ENCODE results near the gene SMYD3.

Gene SMYD3

GRCh38 chr1:245871915-245872314 is 635.2 kb downstream of the SMYD3 start:
- H3K9me3 ChIP-seq (replicated peaks; ENCODE audit: insufficient read depth, low read length), result no peaks in the 10 kb centered on the region
- no peak for DNase-seq
- no peaks in the 10 kb centered on the region for H3F3A ChIP-seq (ENCODE audit: insufficient read depth, low read length)
- H3K9me2 ChIP-seq (replicated peaks; ENCODE audit: insufficient read depth, low read length), result no peaks in the 10 kb centered on the region
- H3K9ac ChIP-seq (ENCODE audit: low read length), result no peak overlapping the region
- no peaks in the 10 kb centered on the region for H3K4me1 ChIP-seq (ENCODE audit: low read length)
- H3K27ac ChIP-seq (ENCODE audit: low read length), result no peak overlapping the region
- H3K27me3 ChIP-seq (replicated peaks; ENCODE audit: insufficient read depth, low read length), result no peaks in the 10 kb centered on the region
- TF ChIP-seq CTCF (IDR thresholded peaks at IDR 0.05; ENCODE audit: low read length) (no peak), EZH2phosphoT487 (IDR thresholded peaks at IDR 0.05; ENCODE audit: low read length) (no peak), EZH2 (optimal IDR thresholded peaks at IDR 0.05; ENCODE audit: low read depth, low read length) (no peak)
- no peak overlapping the region for H3K4me2 ChIP-seq (ENCODE audit: low read depth, low read length)
- H4K20me1 ChIP-seq (ENCODE audit: insufficient read depth, low read length), result no peaks in the 10 kb centered on the region
- no peaks in the 10 kb centered on the region for H3K36me3 ChIP-seq (replicated peaks; ENCODE audit: insufficient read depth, low read length)
- H2AFZ ChIP-seq (ENCODE audit: low read length), result no peak overlapping the region
- no peak overlapping the region for H3K4me3 ChIP-seq (ENCODE audit: low read length)
- H3K79me2 ChIP-seq (ENCODE audit: low read length), result no peaks in the 10 kb centered on the region

GRCh38 chr1:245871191-245871590 is 635.9 kb downstream of the SMYD3 start:
- H3K4me1 ChIP-seq (ENCODE audit: low read length), result no peaks in the 10 kb centered on the region
- TF ChIP-seq EZH2phosphoT487 (IDR thresholded peaks at IDR 0.05; ENCODE audit: low read length) (no peak), EZH2 (optimal IDR thresholded peaks at IDR 0.05; ENCODE audit: low read depth, low read length) (no peak), CTCF (IDR thresholded peaks at IDR 0.05; ENCODE audit: low read length) (no peak)
- H3K9me2 ChIP-seq (replicated peaks; ENCODE audit: insufficient read depth, low read length), result no peaks in the 10 kb centered on the region
- no peaks in the 10 kb centered on the region for H3K79me2 ChIP-seq (ENCODE audit: low read length)
- H3K27ac ChIP-seq (ENCODE audit: low read length), result no peak overlapping the region
- H2AFZ ChIP-seq (ENCODE audit: low read length), result no peak overlapping the region
- no peak overlapping the region for H3K4me3 ChIP-seq (ENCODE audit: low read length)
- H3K27me3 ChIP-seq (replicated peaks; ENCODE audit: insufficient read depth, low read length), result no peaks in the 10 kb centered on the region
- DNase-seq, result no peak
- H4K20me1 ChIP-seq (ENCODE audit: insufficient read depth, low read length), result no peaks in the 10 kb centered on the region
- no peak overlapping the region for H3K4me2 ChIP-seq (ENCODE audit: low read depth, low read length)
- no peaks in the 10 kb centered on the region for H3K36me3 ChIP-seq (replicated peaks; ENCODE audit: insufficient read depth, low read length)
- no peak overlapping the region for H3K9ac ChIP-seq (ENCODE audit: low read length)
- H3K9me3 ChIP-seq (replicated peaks; ENCODE audit: insufficient read depth, low read length), result no peaks in the 10 kb centered on the region
- H3F3A ChIP-seq (ENCODE audit: insufficient read depth, low read length), result no peaks in the 10 kb centered on the region

- Histone ChIP-seq H3K9me2 (replicated peaks; ENCODE audit: insufficient read depth, low read length) (no peaks in the 10 kb centered on the region), H4K20me1 (ENCODE audit: insufficient read depth, low read length) (no peaks in the 10 kb centered on the region), H3K9ac (ENCODE audit: low read length) (no peak overlapping the region), H3K4me1 (ENCODE audit: low read length) (no peaks in the 10 kb centered on the region), H3K27me3 (replicated peaks; ENCODE audit: insufficient read depth, low read length) (no peaks in the 10 kb centered on the region), H3K27ac (ENCODE audit: low read length) (no peak overlapping the region), H3K9me3 (replicated peaks; ENCODE audit: insufficient read depth, low read length) (no peaks in the 10 kb centered on the region), H3K4me2 (ENCODE audit: low read depth, low read length) (no peak overlapping the region), H3K36me3 (replicated peaks; ENCODE audit: insufficient read depth, low read length) (no peaks in the 10 kb centered on the region), H3F3A (ENCODE audit: insufficient read depth, low read length) (no peaks in the 10 kb centered on the region), H3K79me2 (ENCODE audit: low read length) (no peaks in the 10 kb centered on the region), H2AFZ (ENCODE audit: low read length) (no peak overlapping the region), H3K4me3 (ENCODE audit: low read length) (no peak overlapping the region)
- TF ChIP-seq CTCF (IDR thresholded peaks at IDR 0.05; ENCODE audit: low read length) (no peak), EZH2phosphoT487 (IDR thresholded peaks at IDR 0.05; ENCODE audit: low read length) (no peak), EZH2 (optimal IDR thresholded peaks at IDR 0.05; ENCODE audit: low read depth, low read length) (no peak)
- DNase-seq, result no peak
Observed at GRCh38 chr1:245870698-245871097, 636.4 kb downstream of the SMYD3 start.
